ENCODE data around the gene XPO4. TPM values are rescaled to one million over a fixed set of nuclear protein-coding genes. Genes with fewer than 3 reads are reported as not detected.
"Not testable (repeated sequence)": the region's sequence is repeated elsewhere in the genome, so short reads cannot be mapped to it uniquely, and the experiment has no call there.

The XPO4 gene
- total and polyA plus RNA-seq, 2 of the 13 experiments (the other 11 are each of a cell fraction or from before 2014, with no cell fraction given), result 8.4 to 24.8 TPM

DNA sequence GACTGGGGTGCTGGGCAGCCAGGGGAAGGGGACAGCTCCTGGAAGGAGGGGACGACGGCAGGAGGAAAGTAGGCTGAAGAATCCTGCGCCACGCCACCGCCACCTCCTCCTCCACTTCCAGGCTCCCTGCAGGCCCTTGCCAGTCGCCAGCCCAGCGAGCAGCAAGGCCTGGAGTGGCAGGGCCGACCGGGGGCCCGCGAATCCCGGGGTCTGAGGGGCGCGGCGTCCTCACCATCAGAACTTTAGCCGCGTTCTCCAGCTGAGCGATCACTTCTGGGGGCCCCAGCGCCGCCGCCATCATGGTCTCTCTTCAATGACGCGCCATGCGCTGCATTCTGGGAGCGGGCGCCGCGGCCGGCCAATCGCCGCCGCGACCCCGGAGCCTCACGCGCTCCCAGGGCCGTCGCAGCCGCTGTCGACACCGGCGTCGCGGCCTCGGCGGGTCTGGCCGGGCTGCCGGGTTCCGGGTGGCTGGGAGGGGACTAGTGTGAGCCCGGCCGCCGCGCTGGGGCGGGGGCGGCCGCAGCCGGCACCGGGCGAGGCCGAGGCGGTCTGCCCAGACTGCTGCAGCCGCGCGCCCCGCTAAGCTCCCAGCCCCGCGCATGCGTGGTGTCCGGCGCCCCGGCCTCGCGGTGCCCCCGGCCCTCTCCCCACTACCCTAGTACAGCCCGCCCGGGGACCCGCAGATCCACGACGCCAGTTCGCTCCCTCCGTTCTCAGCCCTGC lies at the start of gene XPO4 (continued):
- TF ChIP-seq, protein P1, sequence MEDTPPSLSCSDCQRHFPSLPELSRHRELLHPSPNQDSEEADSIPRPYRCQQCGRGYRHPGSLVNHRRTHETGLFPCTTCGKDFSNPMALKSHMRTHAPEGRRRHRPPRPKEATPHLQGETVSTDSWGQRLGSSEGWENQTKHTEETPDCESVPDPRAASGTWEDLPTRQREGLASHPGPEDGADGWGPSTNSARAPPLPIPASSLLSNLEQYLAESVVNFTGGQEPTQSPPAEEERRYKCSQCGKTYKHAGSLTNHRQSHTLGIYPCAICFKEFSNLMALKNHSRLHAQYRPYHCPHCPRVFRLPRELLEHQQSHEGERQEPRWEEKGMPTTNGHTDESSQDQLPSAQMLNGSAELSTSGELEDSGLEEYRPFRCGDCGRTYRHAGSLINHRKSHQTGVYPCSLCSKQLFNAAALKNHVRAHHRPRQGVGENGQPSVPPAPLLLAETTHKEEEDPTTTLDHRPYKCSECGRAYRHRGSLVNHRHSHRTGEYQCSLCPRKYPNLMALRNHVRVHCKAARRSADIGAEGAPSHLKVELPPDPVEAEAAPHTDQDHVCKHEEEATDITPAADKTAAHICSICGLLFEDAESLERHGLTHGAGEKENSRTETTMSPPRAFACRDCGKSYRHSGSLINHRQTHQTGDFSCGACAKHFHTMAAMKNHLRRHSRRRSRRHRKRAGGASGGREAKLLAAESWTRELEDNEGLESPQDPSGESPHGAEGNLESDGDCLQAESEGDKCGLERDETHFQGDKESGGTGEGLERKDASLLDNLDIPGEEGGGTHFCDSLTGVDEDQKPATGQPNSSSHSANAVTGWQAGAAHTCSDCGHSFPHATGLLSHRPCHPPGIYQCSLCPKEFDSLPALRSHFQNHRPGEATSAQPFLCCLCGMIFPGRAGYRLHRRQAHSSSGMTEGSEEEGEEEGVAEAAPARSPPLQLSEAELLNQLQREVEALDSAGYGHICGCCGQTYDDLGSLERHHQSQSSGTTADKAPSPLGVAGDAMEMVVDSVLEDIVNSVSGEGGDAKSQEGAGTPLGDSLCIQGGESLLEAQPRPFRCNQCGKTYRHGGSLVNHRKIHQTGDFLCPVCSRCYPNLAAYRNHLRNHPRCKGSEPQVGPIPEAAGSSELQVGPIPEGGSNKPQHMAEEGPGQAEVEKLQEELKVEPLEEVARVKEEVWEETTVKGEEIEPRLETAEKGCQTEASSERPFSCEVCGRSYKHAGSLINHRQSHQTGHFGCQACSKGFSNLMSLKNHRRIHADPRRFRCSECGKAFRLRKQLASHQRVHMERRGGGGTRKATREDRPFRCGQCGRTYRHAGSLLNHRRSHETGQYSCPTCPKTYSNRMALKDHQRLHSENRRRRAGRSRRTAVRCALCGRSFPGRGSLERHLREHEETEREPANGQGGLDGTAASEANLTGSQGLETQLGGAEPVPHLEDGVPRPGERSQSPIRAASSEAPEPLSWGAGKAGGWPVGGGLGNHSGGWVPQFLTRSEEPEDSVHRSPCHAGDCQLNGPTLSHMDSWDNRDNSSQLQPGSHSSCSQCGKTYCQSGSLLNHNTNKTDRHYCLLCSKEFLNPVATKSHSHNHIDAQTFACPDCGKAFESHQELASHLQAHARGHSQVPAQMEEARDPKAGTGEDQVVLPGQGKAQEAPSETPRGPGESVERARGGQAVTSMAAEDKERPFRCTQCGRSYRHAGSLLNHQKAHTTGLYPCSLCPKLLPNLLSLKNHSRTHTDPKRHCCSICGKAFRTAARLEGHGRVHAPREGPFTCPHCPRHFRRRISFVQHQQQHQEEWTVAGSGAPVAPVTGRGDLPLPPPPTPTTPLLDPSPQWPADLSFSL (CRISPR knock-in tag; IDR thresholded peaks at IDR 0.05), result no peak

DNA sequence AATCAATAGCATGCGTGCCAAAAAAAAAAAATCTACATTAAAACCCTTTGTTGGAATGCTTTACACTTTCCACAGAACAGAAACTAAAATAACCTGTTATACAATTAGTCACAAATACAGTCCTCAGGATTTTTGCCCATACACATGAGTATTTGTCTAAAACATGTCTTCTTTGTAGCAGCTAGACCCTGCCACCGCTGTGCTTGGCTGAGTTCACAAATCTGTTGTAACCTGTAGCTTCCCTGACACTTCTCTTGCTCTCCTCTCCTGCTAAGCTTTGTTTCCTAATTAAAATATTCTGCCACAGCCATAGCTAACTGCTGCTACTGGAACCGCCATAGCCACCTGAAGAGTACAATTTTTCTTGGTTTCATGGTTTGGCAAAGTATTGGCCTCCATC lies 45.5 kb upstream of the XPO4 start:
- DNase-seq (ENCODE audit: low spot score); H3K27me3 ChIP-seq (ENCODE audit: control insufficient read depth in 1 of 2, insufficient read depth in 2 of 2, low read length in 2 of 2); BruUV-seq (replicated peaks); H4K20me1 ChIP-seq (ENCODE audit: insufficient read depth, low read length); H3K27ac ChIP-seq (ENCODE audit: extremely low read length, insufficient read depth, low read length); H3K4me2 ChIP-seq (ENCODE audit: low read depth, low read length); H3K79me2 ChIP-seq (ENCODE audit: insufficient read depth, low read length); POLR2A ChIA-PET; intact Hi-C loops (cut with micrococcal nuclease; ENCODE audit: unreplicated experiment); H3K4me3 ChIP-seq (replicated peaks in 1 of 3; ENCODE audit: insufficient read depth in 1 of 3, low read depth in 2 of 3, low read length in 3 of 3); H3K36me3 ChIP-seq (replicated peaks in 1 of 2; ENCODE audit: control insufficient read depth in 1 of 2, insufficient read depth in 2 of 2, low read length in 2 of 2); H3K9me3 ChIP-seq (ENCODE audit: low read length); H2AFZ ChIP-seq (ENCODE audit: low read length); ATAC-seq; H3K9ac ChIP-seq (ENCODE audit: insufficient read depth, low read depth, low read length); FAIRE-seq; CTCF ChIA-PET (ENCODE audit: low intra/inter-chr PET ratio, low total read pairs): not testable (repeated sequence)
- peaks cover 38% of the 10 kb centered on the region for H3K4me1 ChIP-seq (ENCODE audit: insufficient read depth, low read length)
- in situ Hi-C loops (cut with HindIII; ENCODE audit: extremely low pct_ligation_motif_present, low pct_unique_long_range_greater_than_20kb), result loop anchor here (10.0 kb wide), 1 partner anchor 227 kb away; the partner anchor contains the start of genes MRPL57 and SKA3
- 70% methylated on average over 3 of the region's 3 CpGs for WGBS (ENCODE audit: low lambda C conversion rate)

Data from HepG2 (cell line).